ENCODE results near the gene MYCBP2.

DNA sequence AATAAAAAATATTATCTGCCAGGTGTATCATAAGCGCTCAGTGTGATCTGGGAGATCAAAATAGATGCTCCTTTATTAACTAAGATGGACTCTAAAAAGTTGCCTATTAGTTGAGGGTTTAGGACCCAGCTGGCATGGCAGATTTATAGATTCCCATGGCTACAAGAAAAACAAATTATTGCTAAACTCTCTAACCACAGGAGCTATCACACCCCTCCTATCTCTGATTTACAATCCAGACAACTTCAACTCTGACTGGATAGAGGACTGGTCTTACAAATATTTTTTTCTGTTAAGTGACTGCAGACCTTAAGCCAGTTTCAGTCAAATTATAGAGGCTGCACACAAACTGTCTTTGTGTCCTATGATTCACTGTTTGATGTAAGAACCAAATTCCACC lies 45.4 kb upstream of the MYCBP2 start:
- TF ChIP-seq ZSCAN16 (tag by site-specific recombination; IDR thresholded peaks at IDR 0.05) (no peak), CTCF (tag by site-specific recombination; IDR thresholded peaks at IDR 0.05) (no peak), ZNF449 (tag by site-specific recombination; IDR thresholded peaks at IDR 0.05) (no peak), REST (tag by site-specific recombination; IDR thresholded peaks at IDR 0.05) (no peak), ZNF132 (tag by site-specific recombination; IDR thresholded peaks at IDR 0.05; ENCODE audit: borderline replicate concordance) (no peak)

Data from HEK293 (cell line).